Osteocyte (in vitro differentiated cells): Measurements from ENCODE around the gene PRKAR2B. TPM values are rescaled to one million over a fixed set of nuclear protein-coding genes. Genes with fewer than 3 reads are reported as not detected.

Experiments
- DNase-seq: peaks from one replicate; pipeline ENCODE4 v3.0.0; 2021; ENCODE audit warnings: mixed read lengths; ENCODE audit not compliant: unreplicated experiment; ENCODE audit errors: extremely low spot score
- H3K27ac Mint-ChIP-seq: one replicate; pipeline ENCODE4 v1.8.0; 2021; ENCODE audit warnings: mild to moderate bottlenecking, mixed read lengths; ENCODE audit not compliant: unreplicated experiment
- H3K27me3 Mint-ChIP-seq: one replicate; pipeline ENCODE4 v1.8.0; 2021; ENCODE audit warnings: mixed read lengths; ENCODE audit not compliant: unreplicated experiment
- H3K36me3 Mint-ChIP-seq: one replicate; pipeline ENCODE4 v1.8.0; 2021; ENCODE audit warnings: mixed read lengths; ENCODE audit not compliant: unreplicated experiment
- H3K4me1 Mint-ChIP-seq: one replicate; pipeline ENCODE4 v1.8.0; 2021; ENCODE audit warnings: mixed read lengths; ENCODE audit not compliant: unreplicated experiment
- H3K4me3 Mint-ChIP-seq: one replicate; pipeline ENCODE4 v1.8.0; 2021; ENCODE audit warnings: mild to moderate bottlenecking, moderate library complexity, mixed read lengths; ENCODE audit not compliant: unreplicated experiment
- H3K9me3 Mint-ChIP-seq: one replicate; pipeline ENCODE4 v1.8.0; 2021; ENCODE audit warnings: mixed read lengths; ENCODE audit not compliant: unreplicated experiment
- total RNA-seq: library from RNA; stranded (reverse); gene quantifications from 2 replicates; pipeline ENCODE4 v1.2.1, GENCODE V29; 2021
- TF ChIP-seq, protein P1 (sequence below): fragments of 200-600 bp; sonication (generic); IDR thresholded peaks from 2 replicates; pipeline ENCODE4 v1.5.0; 2021; ENCODE audit warnings: antibody characterized with exemption, mild to moderate bottlenecking, moderate library complexity

The PRKAR2B gene
- total RNA-seq, 1 donor from 2014 or later = 3.3 TPM

DNA sequence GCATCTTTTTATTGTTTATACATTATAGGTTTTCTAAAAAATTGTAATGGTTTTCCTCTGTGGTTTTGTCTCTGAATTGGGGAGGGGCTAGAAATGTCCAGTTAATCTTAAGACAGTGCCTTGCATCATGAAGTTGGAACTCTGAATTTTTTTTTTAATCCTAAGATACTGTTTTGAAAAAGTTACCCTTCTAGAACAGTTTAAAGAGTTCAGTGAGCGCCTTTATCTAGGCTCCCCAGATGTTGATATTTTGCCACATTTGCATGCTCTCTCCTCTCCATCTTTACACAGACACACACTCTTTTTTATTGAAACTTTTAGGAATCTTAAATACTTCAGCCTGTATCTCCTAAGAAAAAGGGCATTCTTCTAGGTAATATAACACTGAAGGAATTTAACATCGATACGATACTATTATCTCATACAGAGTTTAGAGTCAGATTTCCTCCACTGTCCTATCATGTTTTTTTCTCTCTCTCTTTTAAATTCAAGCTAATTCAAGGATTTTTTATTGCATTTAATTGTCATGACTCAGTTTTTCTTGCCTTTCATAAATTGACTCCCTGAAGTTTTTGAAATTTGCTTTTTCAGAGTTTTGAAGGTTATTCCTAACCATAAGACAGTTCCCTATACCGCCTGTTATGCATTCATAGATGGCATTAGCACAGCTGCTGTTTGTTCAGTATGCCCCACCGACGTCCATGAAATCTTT is 31.5 kb downstream of the PRKAR2B start:
- Mint-ChIP-seq H3K9me3 (no peaks in the 10 kb centered on the region), H3K36me3 (no peaks in the 10 kb centered on the region), H3K4me3 (no peak overlapping the region), H3K4me1 (no peaks in the 10 kb centered on the region), H3K27me3 (peaks cover 2% of the 10 kb centered on the region), H3K27ac (no peak overlapping the region)
- no peak for DNase-seq
- TF ChIP-seq, protein P1, sequence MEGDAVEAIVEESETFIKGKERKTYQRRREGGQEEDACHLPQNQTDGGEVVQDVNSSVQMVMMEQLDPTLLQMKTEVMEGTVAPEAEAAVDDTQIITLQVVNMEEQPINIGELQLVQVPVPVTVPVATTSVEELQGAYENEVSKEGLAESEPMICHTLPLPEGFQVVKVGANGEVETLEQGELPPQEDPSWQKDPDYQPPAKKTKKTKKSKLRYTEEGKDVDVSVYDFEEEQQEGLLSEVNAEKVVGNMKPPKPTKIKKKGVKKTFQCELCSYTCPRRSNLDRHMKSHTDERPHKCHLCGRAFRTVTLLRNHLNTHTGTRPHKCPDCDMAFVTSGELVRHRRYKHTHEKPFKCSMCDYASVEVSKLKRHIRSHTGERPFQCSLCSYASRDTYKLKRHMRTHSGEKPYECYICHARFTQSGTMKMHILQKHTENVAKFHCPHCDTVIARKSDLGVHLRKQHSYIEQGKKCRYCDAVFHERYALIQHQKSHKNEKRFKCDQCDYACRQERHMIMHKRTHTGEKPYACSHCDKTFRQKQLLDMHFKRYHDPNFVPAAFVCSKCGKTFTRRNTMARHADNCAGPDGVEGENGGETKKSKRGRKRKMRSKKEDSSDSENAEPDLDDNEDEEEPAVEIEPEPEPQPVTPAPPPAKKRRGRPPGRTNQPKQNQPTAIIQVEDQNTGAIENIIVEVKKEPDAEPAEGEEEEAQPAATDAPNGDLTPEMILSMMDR = no peak

DNA sequence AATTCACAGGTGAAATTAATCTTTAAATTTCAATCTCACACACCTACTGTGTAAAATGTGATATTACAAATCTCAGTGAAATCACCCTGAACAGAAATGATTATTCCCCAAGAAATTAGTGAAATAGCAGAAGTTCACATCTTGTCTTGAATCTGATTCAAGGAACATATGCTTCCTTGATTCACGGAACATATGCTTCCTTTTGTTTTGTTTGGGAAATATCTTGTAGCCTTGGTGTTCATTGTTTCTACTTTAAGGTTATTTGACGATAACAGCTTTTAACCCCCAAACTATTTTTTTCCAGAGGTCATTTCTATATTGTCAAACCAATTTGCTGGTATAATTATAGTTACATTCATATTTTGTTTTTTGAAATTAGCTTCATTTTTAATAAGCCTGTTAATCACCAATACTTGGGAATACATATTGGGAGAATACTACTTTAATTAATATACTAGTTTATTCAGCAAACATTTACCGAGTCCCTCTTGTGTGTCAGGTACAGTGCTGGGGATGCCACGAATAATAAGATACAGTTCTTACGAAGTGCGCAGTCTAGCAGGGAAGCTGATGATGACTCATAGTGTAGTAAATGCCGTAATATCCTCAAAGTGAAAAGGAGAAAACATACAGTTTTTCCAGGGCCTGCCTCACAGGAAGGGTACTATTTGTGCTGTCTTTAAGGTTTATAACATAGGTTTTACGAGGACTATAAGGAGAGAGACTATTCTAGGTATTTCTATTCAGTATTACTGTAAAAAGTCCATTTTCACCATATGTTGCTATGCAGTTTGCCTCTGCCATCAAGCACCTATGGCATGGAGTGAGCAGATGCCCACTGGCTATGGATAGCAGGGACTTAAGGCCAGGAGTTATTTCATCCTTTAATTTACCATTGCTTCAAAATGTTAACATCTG is 32.5 kb downstream of the PRKAR2B start:
- Mint-ChIP-seq H3K27ac (no peak overlapping the region), H3K36me3 (no peaks in the 10 kb centered on the region), H3K27me3 (peaks cover 2% of the 10 kb centered on the region), H3K9me3 (no peaks in the 10 kb centered on the region), H3K4me1 (no peaks in the 10 kb centered on the region), H3K4me3 (no peak overlapping the region)
- TF ChIP-seq, protein P1 = no peak
- no peak for DNase-seq

DNA sequence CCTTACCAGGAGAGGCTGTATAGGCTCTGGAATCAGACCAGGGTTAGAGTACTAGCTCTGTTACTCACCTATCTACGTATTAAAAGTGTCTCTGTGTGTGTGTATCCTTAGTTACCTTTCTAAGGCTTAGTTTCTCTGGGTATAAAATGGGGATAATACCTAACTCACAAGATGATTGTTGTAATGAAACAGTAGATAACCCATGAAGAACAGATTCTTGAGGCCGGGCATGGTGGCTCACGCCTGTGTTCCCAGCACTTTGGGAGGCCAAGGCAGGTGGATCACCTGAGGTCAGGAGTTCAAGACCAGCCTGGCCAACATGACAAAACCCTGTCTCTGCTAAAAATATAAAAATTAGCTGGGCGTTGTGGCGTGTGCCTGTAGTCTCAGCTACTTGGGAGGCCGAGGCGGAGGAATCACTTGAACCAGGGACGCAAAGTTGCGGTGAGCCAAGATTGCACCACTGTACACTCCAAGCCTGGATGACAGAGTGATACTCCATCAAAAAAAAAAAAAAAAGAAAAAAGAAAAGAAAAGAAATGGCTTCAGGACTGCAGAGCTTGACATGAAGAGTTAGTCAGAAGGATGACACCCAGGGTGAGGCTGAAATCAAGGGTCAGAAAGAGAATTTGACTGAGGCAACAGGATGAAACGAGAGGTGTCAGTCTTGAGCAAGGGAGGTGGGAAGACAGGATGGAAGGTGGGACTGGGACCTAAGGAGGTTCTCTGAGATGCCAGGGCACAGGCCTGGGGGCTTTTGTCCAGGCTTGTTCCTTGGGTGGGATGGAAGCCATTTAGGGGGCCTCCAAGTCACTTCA is 33.4 kb downstream of the PRKAR2B start:
- Mint-ChIP-seq H3K4me1 (no peaks in the 10 kb centered on the region), H3K4me3 (no peak overlapping the region), H3K27me3 (peaks cover 2% of the 10 kb centered on the region), H3K9me3 (no peaks in the 10 kb centered on the region), H3K27ac (no peak overlapping the region), H3K36me3 (no peaks in the 10 kb centered on the region)
- TF ChIP-seq, protein P1 = no peak
- DNase-seq = no peak

DNA sequence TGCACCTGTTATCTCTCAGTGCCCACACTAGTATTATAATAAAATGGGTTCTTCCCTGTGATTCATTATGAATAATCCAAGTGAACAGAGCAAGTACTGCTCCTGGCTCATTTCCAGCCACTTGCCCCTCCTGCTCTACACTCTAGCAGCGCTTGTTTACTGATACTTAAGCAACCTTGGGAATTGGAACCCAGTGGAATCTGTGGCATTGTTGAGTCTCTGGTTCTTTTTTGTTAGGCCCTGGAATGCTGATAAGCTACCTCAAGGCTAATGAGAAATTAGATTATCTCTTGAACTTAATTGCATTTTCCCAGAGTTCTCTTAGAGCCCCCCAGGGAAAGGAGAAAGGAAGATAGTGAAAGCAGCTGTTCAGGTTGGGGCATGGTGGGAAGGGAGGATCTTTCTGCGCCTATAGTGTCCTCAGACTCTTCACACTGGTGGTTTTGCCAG is 34.0 kb downstream of the PRKAR2B start:
- Mint-ChIP-seq H3K36me3 (no peaks in the 10 kb centered on the region), H3K27me3 (no peaks in the 10 kb centered on the region), H3K4me1 (no peaks in the 10 kb centered on the region), H3K4me3 (no peak overlapping the region), H3K27ac (no peak overlapping the region), H3K9me3 (no peaks in the 10 kb centered on the region)
- no peak for DNase-seq
- TF ChIP-seq, protein P1 = no peak
